Adrenal gland (tissue), 5 donors: Measurements from ENCODE around the gene TMPRSS3.

Experiments used
- CTCF ChIP-seq, 6 experiments: fragments of 450-650 bp in 4 of 6; fragments of 200-600 bp in 2 of 6; sonication (generic) in 1 of 6; IDR thresholded peaks; 1 replicate in 5 of 6; 2 replicates in 1 of 6; pipeline versions ENCODE4 v1.5.1 to v1.8.0; 2016 to 2021; ENCODE audit warnings: antibody characterized with exemption in 6 of 6, mild to moderate bottlenecking in 2 of 6, moderate library complexity in 1 of 6
- POLR2A ChIP-seq, 2 donors: fragments of 450-650 bp; IDR thresholded peaks; one replicate each; pipeline ENCODE4 v1.6.1; 2017; ENCODE audit warnings: antibody characterized with exemption in 2 of 2, mild to moderate bottlenecking in 2 of 2, moderate library complexity in 1 of 2
- donor health status: DM: no; HTN: no; CAD: no.

GRCh38 chr21:42349420-42350317, 46.2 kb downstream of the TMPRSS3 start:
- no peak for TF ChIP-seq CTCF (IDR thresholded peaks at IDR 0.05)
- TF ChIP-seq POLR2A (IDR thresholded peaks at IDR 0.05) = no peak
